Activated T-helper 9 cell treated with anti-CD3 and anti-CD28 coated beads, Interleukin-2, amount 50 U/mL, for 16 hours (primary cell): ENCODE data around the gene POSTN.
"Not testable (repeated sequence)": the region's sequence is repeated elsewhere in the genome, so short reads cannot be mapped to it uniquely, and the experiment has no call there.

Experiments
- DNase-seq: peaks from one replicate; pipeline ENCODE4 v3.0.0-alpha.2; 2020; ENCODE audit warnings: low read depth

POSTN gene

GRCh38 chr13:37597477-37598025, 1.0 kb downstream of the POSTN start:
- DNase-seq: no peak

DNA sequence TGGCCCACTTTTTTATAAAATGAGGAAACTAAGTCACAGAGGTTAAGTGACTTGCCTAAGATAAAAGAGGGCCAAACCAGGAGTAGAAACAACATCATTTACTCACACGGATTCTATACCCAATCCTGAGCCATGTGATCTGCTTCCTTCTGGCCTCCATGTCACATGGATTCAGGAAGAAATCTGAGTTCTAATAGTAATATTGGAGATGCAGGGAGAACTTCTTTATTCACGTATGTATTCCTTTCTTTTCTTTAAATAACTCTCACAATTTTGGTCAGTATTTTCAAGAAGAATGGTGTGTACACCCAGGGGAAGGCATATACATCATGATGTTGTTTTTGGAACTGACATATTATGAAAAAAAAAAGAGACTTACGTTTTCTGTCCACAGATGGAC, 1.8 kb downstream of the POSTN start:
- DNase-seq: no peak

DNA sequence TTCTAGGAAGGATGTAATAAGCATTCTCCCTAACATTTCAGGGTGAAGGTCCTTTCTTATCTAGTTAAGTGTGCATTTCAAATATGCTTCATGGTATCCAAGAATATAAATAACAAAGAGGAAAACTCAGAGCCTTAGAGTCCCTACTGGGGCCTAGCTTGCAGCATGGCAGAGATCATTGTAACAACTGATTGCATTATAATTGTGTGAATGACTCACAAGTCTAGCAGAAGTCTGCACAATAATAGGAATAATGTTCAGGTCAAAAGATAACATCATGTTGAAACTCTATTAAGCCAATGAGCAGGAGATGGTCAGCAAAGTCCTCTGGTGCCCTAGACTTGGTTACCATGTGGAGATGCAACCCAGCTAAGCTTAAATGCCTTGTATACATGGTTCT, 3.4 kb downstream of the POSTN start:
- no peak for DNase-seq

- no peak for DNase-seq
Observed at GRCh38 chr13:37594550-37594949, 4.0 kb downstream of the POSTN start.

DNA sequence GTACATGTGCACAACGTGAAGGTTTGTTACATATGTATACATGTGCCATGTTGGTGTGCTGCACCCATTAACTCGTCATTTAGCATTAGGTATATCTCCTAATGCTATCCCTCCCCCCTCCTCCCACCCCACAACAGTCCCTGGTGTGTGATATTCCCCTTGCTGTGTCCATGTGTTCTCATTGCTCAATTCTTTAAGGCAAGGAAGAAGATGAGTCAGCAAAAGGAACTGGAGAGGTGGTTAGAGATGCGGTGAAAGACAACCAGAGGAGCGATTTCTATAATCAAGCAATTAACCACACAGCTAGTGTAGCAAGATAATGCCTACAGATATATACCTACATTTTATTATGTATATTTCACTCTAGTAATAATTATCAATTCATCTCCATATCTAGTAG, 9.2 kb downstream of the POSTN start:
- not testable (repeated sequence) for DNase-seq

DNA sequence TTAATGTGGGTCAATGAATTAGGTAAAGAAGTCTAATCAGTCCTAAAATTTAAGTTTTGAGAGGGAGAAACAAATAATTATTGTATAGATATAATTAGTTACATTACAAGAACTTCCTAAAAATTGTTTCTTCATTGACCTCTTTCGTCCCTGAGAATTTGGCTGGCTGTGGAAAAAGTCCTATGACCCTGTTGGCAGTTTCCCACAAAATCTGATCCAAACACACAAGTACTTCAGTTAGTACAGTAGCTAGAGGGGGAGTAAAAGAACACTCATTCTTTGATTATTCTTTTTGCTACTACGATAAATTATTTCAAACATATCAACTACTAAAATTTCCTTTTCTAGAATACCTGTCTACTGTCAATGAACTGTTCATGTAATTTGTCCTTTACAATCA, 11.3 kb downstream of the POSTN start:
- no peak for DNase-seq

GRCh38 chr13:37586164-37586563, 12.4 kb downstream of the POSTN start:
- DNase-seq: no peak

DNA sequence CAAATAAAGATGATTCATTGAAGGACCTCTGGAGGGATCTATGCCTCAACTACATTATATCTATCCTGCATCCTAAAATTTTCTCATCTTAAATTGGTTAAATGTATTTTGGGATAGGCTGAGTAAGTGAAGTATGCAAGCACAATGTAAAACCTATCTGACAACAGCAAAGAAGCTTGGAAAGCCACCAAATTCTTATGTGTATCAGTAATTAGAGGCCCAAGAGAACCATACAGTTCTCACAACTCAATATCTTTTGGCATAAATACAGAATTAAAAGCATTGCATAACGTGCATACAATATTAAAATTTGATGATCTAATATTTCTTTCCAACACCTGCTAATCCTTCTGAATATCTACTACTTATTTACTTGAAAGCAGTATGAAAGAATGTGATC, 13.0 kb downstream of the POSTN start:
- DNase-seq: no peak

DNA sequence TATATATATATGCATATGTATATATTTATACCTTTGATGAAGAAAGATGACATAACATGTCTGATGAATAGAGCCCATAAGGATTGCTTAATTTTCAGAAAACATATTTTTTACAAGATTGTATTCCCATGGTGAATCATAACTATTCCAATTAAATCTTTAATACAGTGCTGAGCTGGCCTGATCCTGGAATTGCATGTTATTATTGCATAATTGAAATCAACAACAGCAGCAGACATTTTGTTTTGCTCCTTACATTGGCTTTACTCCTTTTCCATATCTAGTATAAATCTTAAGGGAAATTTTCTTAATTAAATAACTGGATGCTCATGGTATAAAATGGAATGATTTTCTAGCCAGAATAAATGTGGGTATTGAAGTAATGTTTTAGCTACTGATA, 22.0 kb downstream of the POSTN start:
- no peak for DNase-seq

- DNase-seq: no peak
Observed at GRCh38 chr13:37565425-37565824, 33.1 kb downstream of the POSTN start.

DNA sequence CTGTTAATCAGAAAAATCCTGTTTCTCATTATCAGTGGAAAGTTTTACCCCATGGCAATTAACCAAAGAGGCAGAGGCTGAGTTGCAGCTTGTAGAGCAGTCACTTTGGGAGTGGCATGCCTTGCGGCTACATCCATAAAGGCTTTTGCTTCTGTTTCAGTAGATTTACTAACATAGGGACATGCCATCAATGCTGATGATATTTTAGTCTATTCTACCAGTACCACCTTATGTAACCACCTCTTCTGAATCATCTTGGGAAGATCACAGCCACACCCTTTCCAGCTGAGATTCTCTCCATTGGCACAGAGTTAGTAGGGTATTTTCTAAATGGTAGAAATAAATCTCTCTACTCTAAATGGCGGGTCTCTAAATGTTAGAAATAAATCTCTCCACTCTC, 37.5 kb downstream of the POSTN start:
- DNase-seq: no peak

DNA sequence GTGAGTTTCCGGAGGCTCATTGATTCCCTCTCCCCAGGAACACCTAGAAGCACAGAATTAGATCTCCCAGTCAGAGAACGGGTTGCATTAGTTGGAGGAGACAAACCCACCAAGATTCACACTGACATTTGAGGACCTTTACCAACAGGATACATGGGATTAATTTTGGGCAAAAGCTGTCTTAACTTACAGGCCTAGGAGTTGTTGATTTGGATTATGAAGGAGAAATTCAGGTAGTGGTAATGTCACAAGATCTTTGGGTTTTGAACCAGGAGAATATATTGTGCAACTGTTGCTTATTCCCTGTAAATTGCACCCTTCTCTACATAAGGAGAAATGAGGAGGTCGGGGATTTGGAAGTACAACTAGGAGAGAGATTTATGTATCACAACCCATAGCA, 38.0 kb downstream of the POSTN start:
- DNase-seq: no peak

GRCh38 chr13:37558766-37559165, 39.8 kb downstream of the POSTN start:
- DNase-seq: not testable (repeated sequence)

DNA sequence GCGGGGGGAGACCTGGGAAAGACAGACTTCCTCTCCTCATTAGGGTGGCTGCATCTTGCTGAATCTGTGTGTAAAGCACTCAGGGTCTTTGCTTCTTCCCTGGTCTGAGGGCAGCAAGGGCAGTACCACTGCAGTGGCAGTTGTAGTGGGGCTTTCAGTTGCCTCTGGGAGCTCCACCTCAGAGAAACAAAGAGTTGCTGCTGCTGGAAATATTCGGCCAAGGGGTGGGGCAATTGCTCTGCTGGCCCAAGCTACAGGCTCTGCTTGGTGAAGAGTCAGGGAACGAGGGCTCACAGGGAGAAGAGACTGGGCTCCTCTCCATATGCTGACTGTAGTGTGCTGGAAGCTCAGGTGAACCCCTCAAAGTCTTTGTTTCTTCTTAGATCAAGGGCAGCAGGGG, 52.5 kb downstream of the POSTN start:
- no peak for DNase-seq

DNA sequence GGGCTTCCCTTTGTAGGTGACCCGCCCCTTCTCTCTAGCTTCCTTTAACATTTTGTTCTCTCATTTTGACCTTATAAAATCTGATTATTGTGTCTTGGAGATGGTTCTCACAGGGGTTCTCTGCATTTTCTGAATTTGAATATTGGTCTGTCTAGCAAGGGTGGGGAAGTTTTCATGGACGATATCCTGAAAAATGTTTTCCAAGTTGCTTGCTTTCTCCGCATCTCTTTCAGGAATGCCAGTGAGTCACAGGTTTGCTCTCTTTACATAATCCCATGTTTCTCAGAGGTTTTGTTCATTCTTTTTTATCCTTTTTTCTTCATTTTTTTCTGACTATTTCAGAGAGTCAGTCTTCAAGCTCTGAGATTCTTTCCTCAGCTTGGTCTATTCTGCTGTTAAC, 53.6 kb downstream of the POSTN start:
- DNase-seq: no peak

DNA sequence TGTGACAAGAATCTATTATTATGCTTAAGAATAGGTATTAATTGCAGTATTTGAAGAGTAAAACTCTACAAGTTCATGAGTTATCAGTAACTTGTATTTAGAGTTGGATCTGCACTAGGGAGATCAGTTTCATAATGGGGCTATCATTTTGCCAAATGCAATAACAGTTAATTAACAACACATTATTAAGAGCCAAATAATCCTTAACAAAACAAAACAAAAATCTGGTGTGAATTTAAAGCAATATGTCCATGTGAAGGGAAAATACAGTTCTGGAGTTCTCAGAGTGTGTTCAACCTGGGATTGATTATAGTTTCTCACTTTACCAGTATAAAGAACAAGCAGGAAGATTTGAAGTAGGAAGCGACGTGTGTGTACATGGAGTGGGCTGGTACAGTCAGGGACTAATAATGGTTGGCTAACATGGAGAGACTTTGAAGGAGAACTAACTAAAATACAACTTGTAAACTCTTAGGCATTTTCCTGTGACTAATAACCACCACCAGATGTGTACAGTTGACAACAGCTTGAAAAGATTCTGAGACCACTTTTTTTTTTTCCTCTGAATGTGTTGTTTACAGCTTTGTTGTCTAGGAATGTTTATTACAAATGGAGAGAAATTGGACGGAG, 58.5 kb downstream of the POSTN start:
- no peak for DNase-seq

- DNase-seq: no peak
Observed at GRCh38 chr13:37539170-37539569, 59.4 kb downstream of the POSTN start.

- no peak for DNase-seq
Observed at GRCh38 chr13:37535501-37535900, 63.1 kb downstream of the POSTN start.

- DNase-seq: no peak
Observed at GRCh38 chr13:37534676-37535075, 63.9 kb downstream of the POSTN start.

DNA sequence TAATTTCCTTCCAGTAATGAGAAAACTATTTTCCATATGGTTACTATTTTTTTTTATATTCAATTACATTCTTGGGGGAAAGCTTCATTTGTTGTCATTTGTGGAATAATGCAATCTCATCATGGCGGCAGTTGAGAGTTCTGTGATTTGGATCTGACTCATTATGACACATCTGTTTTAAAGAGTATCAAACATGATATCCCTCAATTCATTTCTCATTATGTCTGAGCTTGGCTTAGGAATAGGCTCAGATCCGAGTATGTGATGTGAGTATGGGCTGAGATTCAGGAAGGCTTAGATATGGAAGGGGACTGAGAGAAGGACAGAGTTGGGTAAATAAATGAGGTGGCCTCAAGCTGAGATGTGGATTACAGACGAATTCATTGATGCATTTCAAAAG, 64.4 kb downstream of the POSTN start:
- DNase-seq: no peak

- no peak for DNase-seq
Observed at GRCh38 chr13:37531049-37531448, 67.5 kb downstream of the POSTN start.

GRCh38 chr13:37529751-37530385, 68.7 kb downstream of the POSTN start:
- no peak for DNase-seq

GRCh38 chr13:37526710-37527473, 71.7 kb downstream of the POSTN start:
- no peak for DNase-seq
